Left renal cortex interstitium (tissue), 4 donors: ENCODE measurements around the gene OSBP. TPM values are rescaled to one million over a fixed set of nuclear protein-coding genes. Genes with fewer than 3 reads are reported as not detected.
"Not testable (repeated sequence)": the region's sequence is repeated elsewhere in the genome, so short reads cannot be mapped to it uniquely, and the experiment has no call there.

Source experiments
- DNase-seq, 4 donors: peaks; one replicate each; pipeline ENCODE4 v3.0.0-alpha.2; 2013; ENCODE audit warnings: low read depth in 4 of 4, low spot score in 2 of 4, missing footprints in 1 of 4
- polyA plus RNA-seq, 4 donors: library from polyadenylated mRNA; unstranded; fragments of 120-200 nt; gene quantifications; one replicate each; pipeline ENCODE4 v1.2.1, GENCODE V29; 2013; ENCODE audit not compliant: insufficient read length in 4 of 4

OSBP gene
- 10 to 100 TPM; 47.3 to 58.7 (median 52.2) TPM for polyA plus RNA-seq

- peak; percentile 100 for DNase-seq
Observed at GRCh38 chr11:59615637-59616395, at the start of gene OSBP. OSBP (minus strand) TSS chr11:59615774; CDS start chr11:59615664, 110 bp downstream.

- DNase-seq = no peak
Observed at GRCh38 chr11:59660621-59661020, 45.0 kb upstream of the OSBP start.

GRCh38 chr11:59659981-59660380, 44.4 kb upstream of the OSBP start:
- DNase-seq = no peak

GRCh38 chr11:59658036-59658435, 42.5 kb upstream of the OSBP start:
- no peak for DNase-seq

GRCh38 chr11:59654893-59655292, 39.3 kb upstream of the OSBP start:
- no peak for DNase-seq

GRCh38 chr11:59647245-59647980, 31.8 kb upstream of the OSBP start:
- DNase-seq = no peak

- DNase-seq = no peak
Observed at GRCh38 chr11:59644528-59644927, 29.0 kb upstream of the OSBP start.

GRCh38 chr11:59643390-59643789, 27.8 kb upstream of the OSBP start:
- no peak for DNase-seq

- no peak for DNase-seq
Observed at GRCh38 chr11:59641156-59641555, 25.6 kb upstream of the OSBP start.

GRCh38 chr11:59630493-59630892, 14.9 kb upstream of the OSBP start:
- no peak for DNase-seq

- DNase-seq = no peak
Observed at GRCh38 chr11:59629996-59630395, 14.4 kb upstream of the OSBP start.

GRCh38 chr11:59626969-59627368, 11.4 kb upstream of the OSBP start:
- DNase-seq = not testable (repeated sequence)

- DNase-seq = no peak
Observed at GRCh38 chr11:59625703-59626102, 10.1 kb upstream of the OSBP start.

- no peak for DNase-seq
Observed at GRCh38 chr11:59617876-59618275, 2.3 kb upstream of the OSBP start.

- DNase-seq = no peak
Observed at GRCh38 chr11:59616396-59616982, 915 bp upstream of the OSBP start.

- DNase-seq = peak in 1 of 4 donors; percentile 9
Observed at GRCh38 chr11:59615120-59615636, 396 bp downstream of the OSBP start.

- no peak for DNase-seq
Observed at GRCh38 chr11:59614277-59615119, 1.1 kb downstream of the OSBP start.

- DNase-seq = no peak
Observed at GRCh38 chr11:59611570-59612565, 3.7 kb downstream of the OSBP start.

- no peak for DNase-seq
Observed at GRCh38 chr11:59610289-59610688, 5.3 kb downstream of the OSBP start.
